Suprapubic skin (tissue), 4 donors: Measurements from ENCODE around the gene PACRG. TPM values are rescaled to one million over a fixed set of nuclear protein-coding genes. Genes with fewer than 3 reads are reported as not detected.

Experiments
- DNase-seq, 2 donors: peaks; one replicate each; pipeline ENCODE4 v3.0.0-alpha.2; 2019; ENCODE audit warnings: low spot score in 2 of 2
- H3K27ac ChIP-seq: fragments of 200-600 bp; sonication (generic); one replicate; pipeline ENCODE4 v1.5.1; 2019
- H3K27me3 ChIP-seq: fragments of 200-600 bp; sonication (generic); one replicate; pipeline ENCODE4 v1.5.1; 2019
- H3K36me3 ChIP-seq: fragments of 200-600 bp; sonication (generic); one replicate; pipeline ENCODE4 v1.5.1; 2019
- H3K4me1 ChIP-seq: fragments of 200-600 bp; sonication (generic); one replicate; pipeline ENCODE4 v1.5.1; 2019
- H3K4me3 ChIP-seq: fragments of 200-600 bp; sonication (generic); one replicate; pipeline ENCODE4 v1.5.1; 2019; ENCODE audit warnings: mild to moderate bottlenecking
- H3K9me3 ChIP-seq: fragments of 200-600 bp; sonication (generic); one replicate; pipeline ENCODE4 v1.5.1; 2019
- CTCF ChIP-seq, 2 donors: fragments of 200-600 bp in 1 of 2; fragments of 450-650 bp in 1 of 2; sonication (generic) in 1 of 2; IDR thresholded peaks; one replicate each; pipeline ENCODE4 v1.5.1; 2016 to 2019; ENCODE audit warnings: antibody characterized with exemption in 2 of 2, mild to moderate bottlenecking in 1 of 2, moderate library complexity in 1 of 2
- EP300 ChIP-seq: sonication (generic); formaldehyde crosslinking; IDR thresholded peaks from one replicate; pipeline ENCODE4 v1.6.1; 2017; ENCODE audit warnings: antibody characterized with exemption
- POLR2A ChIP-seq, 2 donors: fragments of 450-650 bp; IDR thresholded peaks; one replicate each; pipeline ENCODE4 v1.6.1; 2017; ENCODE audit warnings: antibody characterized with exemption in 2 of 2, mild to moderate bottlenecking in 2 of 2, moderate library complexity in 2 of 2
- POLR2AphosphoS5 ChIP-seq, 3 donors: sonication (generic); formaldehyde crosslinking; IDR thresholded peaks; one replicate each; pipeline ENCODE4 v1.6.1; 2017; ENCODE audit warnings: antibody characterized with exemption in 3 of 3
- WGBS: methylation state at CpG from one replicate; pipeline ENCODE4 v1.1.5; 2018; 5-methylcytosine and 5-hydroxymethylcytosine counted together
- total RNA-seq, 4 donors: library from RNA; depleted of rRNA; stranded (reverse); fragments of >200 nt; gene quantifications; one replicate each; pipeline ENCODE4 v1.1.0, GENCODE V29; 2016

PACRG gene
- total RNA-seq, 4 donors from 2014 or later = 1.1 to 2.3 (median 2.0) TPM

DNA sequence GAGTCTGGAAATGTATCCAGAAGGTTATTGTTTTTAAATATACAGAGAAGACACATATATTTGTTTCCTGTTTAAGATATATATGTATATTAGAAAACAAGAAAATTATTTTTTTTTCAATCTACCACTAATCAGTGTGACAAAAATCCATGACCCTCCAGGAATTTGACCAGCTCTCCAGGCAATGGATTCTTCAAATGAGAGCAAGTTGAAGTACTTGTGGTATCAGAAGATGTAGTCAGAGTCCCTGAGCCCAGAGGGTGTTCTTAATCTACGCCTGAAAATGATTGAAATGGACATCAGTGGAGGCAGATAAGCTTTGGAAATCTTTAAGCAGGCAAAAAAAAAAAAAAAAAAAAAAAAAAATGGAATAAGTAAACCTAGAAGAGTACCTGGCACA lies 500.3 kb downstream of the PACRG start:
- WGBS = 88% methylated on average over 1 of the region's 1 CpG
- Histone ChIP-seq H3K27ac (no peak overlapping the region), H3K4me3 (no peak overlapping the region), H3K36me3 (no peaks in the 10 kb centered on the region), H3K9me3 (no peaks in the 10 kb centered on the region), H3K27me3 (no peaks in the 10 kb centered on the region), H3K4me1 (no peaks in the 10 kb centered on the region)
- no peak for DNase-seq
- TF ChIP-seq POLR2A (IDR thresholded peaks at IDR 0.05) (no peak), EP300 (no peak), CTCF (IDR thresholded peaks at IDR 0.05) (no peak), POLR2AphosphoS5 (IDR thresholded peaks at IDR 0.05) (no peak)

- H3K27me3 ChIP-seq = no peaks in the 10 kb centered on the region
- H3K36me3 ChIP-seq = no peaks in the 10 kb centered on the region
- 93% methylated on average over 2 of the region's 2 CpGs for WGBS
- no peak for DNase-seq
- TF ChIP-seq POLR2AphosphoS5 (IDR thresholded peaks at IDR 0.05) (no peak), CTCF (IDR thresholded peaks at IDR 0.05) (no peak), POLR2A (IDR thresholded peaks at IDR 0.05) (no peak), EP300 (no peak)
- no peaks in the 10 kb centered on the region for H3K9me3 ChIP-seq
- H3K4me3 ChIP-seq = no peak overlapping the region
- no peaks in the 10 kb centered on the region for H3K4me1 ChIP-seq
- no peak overlapping the region for H3K27ac ChIP-seq
Measured at GRCh38 chr6:163229050-163229449, 501.3 kb downstream of the PACRG start.

DNA sequence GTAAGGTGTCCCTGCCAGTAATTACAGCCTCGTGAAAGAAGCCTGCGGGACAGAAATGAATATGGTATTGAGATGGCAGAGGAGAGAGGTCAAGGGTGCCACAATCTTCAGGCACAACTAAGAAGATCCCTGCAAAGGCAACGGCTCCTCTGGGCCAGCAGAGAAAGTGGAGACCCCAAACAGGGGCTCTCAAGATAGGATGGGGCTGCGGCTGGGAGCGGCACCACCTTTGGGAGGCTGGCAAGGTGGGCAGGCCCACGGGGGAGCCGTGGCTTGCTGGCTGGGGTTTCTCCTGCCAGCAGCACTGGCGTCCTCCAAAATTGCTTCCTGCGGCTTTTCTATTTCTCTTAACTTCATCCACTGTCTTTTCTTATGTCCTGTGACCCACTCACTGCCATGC lies 503.1 kb downstream of the PACRG start:
- Histone ChIP-seq H3K4me3 (no peak overlapping the region), H3K36me3 (no peaks in the 10 kb centered on the region), H3K27me3 (no peaks in the 10 kb centered on the region), H3K27ac (no peak overlapping the region), H3K9me3 (no peaks in the 10 kb centered on the region), H3K4me1 (no peaks in the 10 kb centered on the region)
- WGBS = 77% methylated on average over 9 of the region's 9 CpGs
- DNase-seq = no peak
- TF ChIP-seq POLR2AphosphoS5 (IDR thresholded peaks at IDR 0.05) = no peak
- no peak for TF ChIP-seq POLR2A (IDR thresholded peaks at IDR 0.05)
- TF ChIP-seq EP300 = no peak
- TF ChIP-seq CTCF (IDR thresholded peaks at IDR 0.05) = no peak

- 62% methylated on average over 10 of the region's 10 CpGs for WGBS
- TF ChIP-seq POLR2AphosphoS5 (IDR thresholded peaks at IDR 0.05) = no peak
- TF ChIP-seq CTCF (IDR thresholded peaks at IDR 0.05) = no peak
- no peak for TF ChIP-seq POLR2A (IDR thresholded peaks at IDR 0.05)
- TF ChIP-seq EP300 = no peak
- H3K27me3 ChIP-seq = no peaks in the 10 kb centered on the region
- no peak for DNase-seq
- H3K9me3 ChIP-seq = no peaks in the 10 kb centered on the region
- no peaks in the 10 kb centered on the region for H3K4me1 ChIP-seq
- no peak overlapping the region for H3K27ac ChIP-seq
- H3K36me3 ChIP-seq = no peaks in the 10 kb centered on the region
- no peak overlapping the region for H3K4me3 ChIP-seq
Measured at GRCh38 chr6:163231356-163232014, 503.7 kb downstream of the PACRG start.

- 53% methylated on average over 7 of the region's 7 CpGs for WGBS
- DNase-seq = no peak
Measured at GRCh38 chr6:163232015-163232523, 504.3 kb downstream of the PACRG start.

More at GRCh38 chr6:163232015-163232523, 504.3 kb downstream of the PACRG start:
- Histone ChIP-seq H3K4me1 (no peaks in the 10 kb centered on the region), H3K36me3 (no peaks in the 10 kb centered on the region), H3K27me3 (no peaks in the 10 kb centered on the region), H3K4me3 (no peak overlapping the region), H3K9me3 (no peaks in the 10 kb centered on the region), H3K27ac (no peak overlapping the region)
- TF ChIP-seq EP300 (no peak), POLR2A (IDR thresholded peaks at IDR 0.05) (no peak), CTCF (IDR thresholded peaks at IDR 0.05) (no peak), POLR2AphosphoS5 (IDR thresholded peaks at IDR 0.05) (no peak)
